Natural killer cell (primary cell): ENCODE measurements around the gene CTDSP2. TPM values are rescaled to one million over a fixed set of nuclear protein-coding genes. Genes with fewer than 3 reads are reported as not detected.

Experiments
- ATAC-seq, 3 donors: fragments of 150-1000 bp in 2 of 3; fragments of 200-7000 bp in 1 of 3; cut with Tn5 transposase; 1 replicate in 1 of 3; 2 replicates in 2 of 3; pipeline ENCODE4 v1.10.0; 2021; ENCODE audit warnings: mild to moderate bottlenecking in 2 of 3, moderate library complexity in 2 of 3
- DNase-seq, 2 donors: peaks; one replicate each; pipeline versions ENCODE4 v3.0.0 to v3.0.0-alpha.2; 2013 to 2021; ENCODE audit warnings: mixed read lengths in 1 of 2
- H3K27ac ChIP-seq: one replicate; pipeline ENCODE4 v1.5.1; 2013; ENCODE audit warnings: mild to moderate bottlenecking, low read length
- H3K27me3 ChIP-seq: one replicate; pipeline ENCODE4 v1.6.1; 2013; ENCODE audit warnings: low read length; ENCODE audit not compliant: control insufficient read depth, insufficient read depth
- H3K36me3 ChIP-seq: one replicate; pipeline ENCODE4 v1.6.1; 2013; ENCODE audit warnings: low read length; ENCODE audit not compliant: control insufficient read depth, insufficient read depth
- H3K4me1 ChIP-seq: one replicate; pipeline ENCODE4 v1.6.1; 2013; ENCODE audit warnings: low read length; ENCODE audit not compliant: control insufficient read depth, insufficient read depth
- H3K4me3 ChIP-seq: one replicate; pipeline ENCODE4 v1.5.1; 2013; ENCODE audit warnings: low read length
- H3K9me3 ChIP-seq: one replicate; pipeline ENCODE4 v1.6.1; 2013; ENCODE audit warnings: low read length; ENCODE audit not compliant: control insufficient read depth, insufficient read depth
- H3K27ac Mint-ChIP-seq, 2 donors: one replicate each; pipeline ENCODE4 v1.8.0; 2022; ENCODE audit warnings: mild to moderate bottlenecking in 2 of 2, mixed read lengths in 2 of 2, moderate library complexity in 1 of 2
- H3K27me3 Mint-ChIP-seq, 2 donors: one replicate each; pipeline ENCODE4 v1.8.0; 2022; ENCODE audit warnings: low read depth in 2 of 2, mixed read lengths in 2 of 2
- H3K36me3 Mint-ChIP-seq: one replicate; pipeline ENCODE4 v1.8.0; 2022; ENCODE audit warnings: mixed read lengths
- H3K4me1 Mint-ChIP-seq, 2 donors: one replicate each; pipeline ENCODE4 v1.8.0; 2022; ENCODE audit warnings: mixed read lengths in 2 of 2
- H3K4me3 Mint-ChIP-seq: one replicate; pipeline ENCODE4 v1.8.0; 2022; ENCODE audit warnings: mild to moderate bottlenecking, moderate library complexity, mixed read lengths
- H3K9me3 Mint-ChIP-seq, 2 donors: one replicate each; pipeline ENCODE4 v1.8.0; 2022; ENCODE audit warnings: mixed read lengths in 2 of 2
- CTCF ChIP-seq: fragments of 200-600 bp; IDR thresholded peaks from one replicate; pipeline ENCODE4 v1.8.0; 2022; ENCODE audit warnings: antibody characterized with exemption
- WGBS: methylation state at CpG from one replicate; pipeline ENCODE4 v1.1.7; 2013; ENCODE audit warnings: missing lambda C conversion rate; ENCODE audit not compliant: insufficient coverage; 5-methylcytosine and 5-hydroxymethylcytosine counted together
- intact Hi-C: fragments of 100-400 bp; cut with micrococcal nuclease; formaldehyde crosslinking; loops from one replicate; pipeline ENCODE4 v1.14.2; 2022
- total RNA-seq, 4 donors: library from RNA; stranded (reverse); fragments of 120-200 nt in 1 of 4; gene quantifications; one replicate each; pipeline versions ENCODE4 v1.2.3 to v1.2.4, GENCODE V29; 2013 to 2022

The CTDSP2 gene
- total RNA-seq, 3 donors from 2014 or later (not counting 1 experiment from before 2014, with no cell fraction given): 93.8 to 135 (median 123) TPM

GRCh38 chr12:57781244-57781643 is 65.3 kb downstream of the CTDSP2 start:
- peaks cover 36% of the 10 kb centered on the region for H3K4me1 ChIP-seq
- no peaks in the 10 kb centered on the region for H3K27me3 ChIP-seq
- peaks cover 10% of the 10 kb centered on the region for H3K36me3 ChIP-seq
- DNase-seq: peak in 1 of 2 donors; percentile 59
- H3K27ac Mint-ChIP-seq: peak overlapping the region; percentile 90 to 97
- no peaks in the 10 kb centered on the region for H3K9me3 ChIP-seq
- H3K27ac ChIP-seq: peak overlapping the region; percentile 8
- H3K27me3 Mint-ChIP-seq: no peaks in the 10 kb centered on the region
- intact Hi-C loops: loop anchor here (5.0 kb wide), 1 partner anchor 66 kb away; the partner anchor contains the start of gene CTDSP2
- no peaks in the 10 kb centered on the region for H3K9me3 Mint-ChIP-seq
- peaks cover 30 to 32% of the 10 kb centered on the region in 2 donors for H3K4me1 Mint-ChIP-seq
- H3K4me3 Mint-ChIP-seq: no peak overlapping the region
- H3K4me3 ChIP-seq: no peak overlapping the region
- no peak for ATAC-seq
- no peak for TF ChIP-seq CTCF
- H3K36me3 Mint-ChIP-seq: peaks cover 5% of the 10 kb centered on the region
- 88% methylated on average over 3 of the region's 3 CpGs for WGBS

- intact Hi-C loops: loop anchor here (5.0 kb wide), 1 partner anchor 67 kb away; the partner anchor contains the start of gene CTDSP2
- H3K36me3 Mint-ChIP-seq: no peaks in the 10 kb centered on the region
Measured at GRCh38 chr12:57780284-57780897, 66.1 kb downstream of the CTDSP2 start.

GRCh38 chr12:57779736-57780135 is 66.8 kb downstream of the CTDSP2 start:
- peaks cover 36% of the 10 kb centered on the region for H3K4me1 ChIP-seq
- no peak overlapping the region for H3K27ac Mint-ChIP-seq
- no peak for ATAC-seq

More at GRCh38 chr12:57780284-57780897, 66.1 kb downstream of the CTDSP2 start:
- H3K27ac ChIP-seq: no peak overlapping the region
- no peaks in the 10 kb centered on the region for H3K27me3 Mint-ChIP-seq
- H3K4me3 Mint-ChIP-seq: no peak overlapping the region
- no peak for DNase-seq
- H3K4me3 ChIP-seq: no peak overlapping the region
- no peak overlapping the region for H3K27ac Mint-ChIP-seq
- WGBS: 86% methylated on average over 4 of the region's 4 CpGs
- H3K27me3 ChIP-seq: no peaks in the 10 kb centered on the region
- no peaks in the 10 kb centered on the region for H3K9me3 Mint-ChIP-seq
- ATAC-seq: no peak
- no peak for TF ChIP-seq CTCF
- H3K4me1 Mint-ChIP-seq: peaks cover 26 to 27% of the 10 kb centered on the region in 2 donors
- H3K9me3 ChIP-seq: no peaks in the 10 kb centered on the region
- peaks cover 2% of the 10 kb centered on the region for H3K36me3 ChIP-seq
- peaks cover 36% of the 10 kb centered on the region for H3K4me1 ChIP-seq

More at GRCh38 chr12:57779736-57780135, 66.8 kb downstream of the CTDSP2 start:
- no peak overlapping the region for H3K4me3 Mint-ChIP-seq
- Histone ChIP-seq H3K27me3 (no peaks in the 10 kb centered on the region), H3K9me3 (no peaks in the 10 kb centered on the region), H3K27ac (no peak overlapping the region), H3K4me3 (no peak overlapping the region), H3K36me3 (no peaks in the 10 kb centered on the region)
- no peaks in the 10 kb centered on the region for H3K27me3 Mint-ChIP-seq
- no peaks in the 10 kb centered on the region for H3K36me3 Mint-ChIP-seq
- 89% methylated on average over 1 of the region's 1 CpG for WGBS
- H3K9me3 Mint-ChIP-seq: no peaks in the 10 kb centered on the region
- no peak for DNase-seq
- no peak for TF ChIP-seq CTCF
- peaks cover 26 to 27% of the 10 kb centered on the region in 2 donors for H3K4me1 Mint-ChIP-seq
- intact Hi-C loops: loop anchor here (5.0 kb wide), 1 partner anchor 68 kb away; the partner anchor contains the start of gene CTDSP2
